ENCODE data around the gene SLCO1A2.

SLCO1A2 gene

GRCh38 chr12:21294176-21294575 is 40.5 kb downstream of the SLCO1A2 start:
- H3K27ac Mint-ChIP-seq: no peak overlapping the region
- H3K9me3 Mint-ChIP-seq: no peaks in the 10 kb centered on the region
- H3K4me1 Mint-ChIP-seq: no peaks in the 10 kb centered on the region
- DNase-seq: no peak
- H3K36me3 Mint-ChIP-seq (ENCODE audit: low read depth): no peaks in the 10 kb centered on the region
- no peak for TF ChIP-seq CTCF (IDR thresholded peaks at IDR 0.05)
- H3K4me3 Mint-ChIP-seq: no peak overlapping the region
- H3K27me3 Mint-ChIP-seq (ENCODE audit: low read depth, poor library complexity): no peaks in the 10 kb centered on the region

GRCh38 chr12:21292111-21292510 is 42.6 kb downstream of the SLCO1A2 start:
- Mint-ChIP-seq H3K27me3 (ENCODE audit: low read depth, poor library complexity) (no peaks in the 10 kb centered on the region), H3K4me1 (no peaks in the 10 kb centered on the region), H3K27ac (no peak overlapping the region), H3K4me3 (no peak overlapping the region), H3K9me3 (no peaks in the 10 kb centered on the region), H3K36me3 (ENCODE audit: low read depth) (no peaks in the 10 kb centered on the region)
- TF ChIP-seq CTCF (IDR thresholded peaks at IDR 0.05): no peak
- no peak for DNase-seq

- H3K4me1 Mint-ChIP-seq: no peaks in the 10 kb centered on the region
- H3K27me3 Mint-ChIP-seq (ENCODE audit: low read depth, poor library complexity): no peaks in the 10 kb centered on the region
- no peak overlapping the region for H3K4me3 Mint-ChIP-seq
- no peak overlapping the region for H3K27ac Mint-ChIP-seq
- H3K36me3 Mint-ChIP-seq (ENCODE audit: low read depth): no peaks in the 10 kb centered on the region
- TF ChIP-seq CTCF (IDR thresholded peaks at IDR 0.05): no peak
- H3K9me3 Mint-ChIP-seq: no peaks in the 10 kb centered on the region
- no peak for DNase-seq
Observed at GRCh38 chr12:21289698-21290097, 45.0 kb downstream of the SLCO1A2 start.

- H3K4me1 Mint-ChIP-seq: no peaks in the 10 kb centered on the region
- no peak for TF ChIP-seq CTCF (IDR thresholded peaks at IDR 0.05)
- H3K36me3 Mint-ChIP-seq (ENCODE audit: low read depth): no peaks in the 10 kb centered on the region
- H3K9me3 Mint-ChIP-seq: no peaks in the 10 kb centered on the region
- peaks cover 3% of the 10 kb centered on the region for H3K27me3 Mint-ChIP-seq (ENCODE audit: low read depth, poor library complexity)
- no peak overlapping the region for H3K27ac Mint-ChIP-seq
- no peak overlapping the region for H3K4me3 Mint-ChIP-seq
- DNase-seq: no peak
Observed at GRCh38 chr12:21276826-21277225, 57.9 kb downstream of the SLCO1A2 start.

GRCh38 chr12:21265932-21266331 is 68.8 kb downstream of the SLCO1A2 start:
- DNase-seq: no peak
- peaks cover 17% of the 10 kb centered on the region for H3K9me3 Mint-ChIP-seq
- H3K27me3 Mint-ChIP-seq (ENCODE audit: low read depth, poor library complexity): no peaks in the 10 kb centered on the region
- no peaks in the 10 kb centered on the region for H3K4me1 Mint-ChIP-seq
- no peak for TF ChIP-seq CTCF (IDR thresholded peaks at IDR 0.05)
- H3K36me3 Mint-ChIP-seq (ENCODE audit: low read depth): peaks cover 9% of the 10 kb centered on the region
- H3K4me3 Mint-ChIP-seq: no peak overlapping the region
- H3K27ac Mint-ChIP-seq: no peak overlapping the region

GRCh38 chr12:21264232-21264631 is 70.5 kb downstream of the SLCO1A2 start:
- Mint-ChIP-seq H3K4me3 (no peak overlapping the region), H3K36me3 (ENCODE audit: low read depth) (peaks cover 9% of the 10 kb centered on the region), H3K9me3 (peaks cover 17% of the 10 kb centered on the region), H3K27me3 (ENCODE audit: low read depth, poor library complexity) (no peaks in the 10 kb centered on the region), H3K27ac (no peak overlapping the region), H3K4me1 (no peaks in the 10 kb centered on the region)
- DNase-seq: no peak
- TF ChIP-seq CTCF (IDR thresholded peaks at IDR 0.05): no peak

All from nephron progenitor cell (in vitro differentiated cells).